NCI-H2227 treated with DMSO at 0.1 percent for 48 hours (cell line): ENCODE data around the gene POLQ.
"Not testable (repeated sequence)": the region's sequence is repeated elsewhere in the genome, so short reads cannot be mapped to it uniquely, and the experiment has no call there.

Experiments
- DNase-seq: peaks from one replicate; lab custom pipeline; 2025; lab: John Stamatoyannopoulos, UW

Gene POLQ

DNA sequence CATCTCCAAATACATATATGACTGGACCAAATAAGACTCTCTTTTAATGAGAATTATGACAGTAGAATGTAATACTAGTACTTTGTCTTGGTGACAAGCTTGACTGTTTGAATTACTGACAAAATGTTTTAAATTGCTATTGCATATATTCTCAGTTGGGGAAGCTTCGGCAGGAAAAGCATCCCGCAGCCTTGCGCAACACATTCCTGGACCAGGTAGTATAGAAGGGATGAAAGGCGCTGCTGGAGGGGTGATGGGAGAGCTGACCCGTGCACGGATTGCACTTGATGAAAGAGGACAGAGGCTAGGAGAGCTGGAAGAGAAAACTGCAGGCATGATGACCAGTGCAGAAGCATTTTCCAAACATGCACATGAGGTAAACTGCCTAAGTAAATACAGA, 127.6 kb downstream of the POLQ start:
- no peak for DNase-seq

DNA sequence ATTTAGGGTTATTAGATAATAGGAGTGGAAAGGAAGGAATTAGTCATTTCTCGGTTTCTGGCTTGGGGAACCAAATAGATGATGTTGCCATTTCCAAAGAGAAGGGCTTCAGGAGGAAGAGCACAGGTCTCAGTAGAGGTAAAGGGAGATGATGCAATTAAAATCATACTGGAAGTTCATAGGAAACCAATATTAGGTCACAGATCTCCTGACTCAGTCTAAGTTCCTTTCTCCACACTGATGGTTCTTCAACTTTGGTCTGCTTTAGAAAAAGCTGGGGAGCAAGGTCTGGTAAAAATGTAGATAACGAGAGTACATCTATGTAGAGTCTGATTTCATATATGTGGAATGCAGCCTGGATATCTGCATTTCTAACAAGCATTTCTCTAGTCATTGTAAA, 130.9 kb downstream of the POLQ start:
- DNase-seq: no peak

DNA sequence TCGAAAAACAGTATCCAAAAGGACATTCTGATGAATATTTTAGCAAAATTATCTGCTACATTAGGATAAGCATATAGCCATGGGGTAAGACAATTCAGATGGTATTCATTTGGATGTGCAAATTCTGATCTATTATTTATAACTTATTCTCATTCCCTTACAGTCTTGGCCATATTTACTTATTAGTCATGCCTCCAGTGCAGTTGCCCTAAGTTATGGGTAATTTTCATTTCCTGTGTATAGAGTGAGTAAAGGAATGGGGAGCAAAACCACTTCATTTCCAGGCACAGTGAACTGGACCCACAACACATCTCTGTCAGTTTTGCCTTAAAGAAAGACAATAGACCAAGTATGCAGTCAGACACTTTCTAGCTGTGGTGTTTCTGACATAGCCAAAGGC, 134.3 kb downstream of the POLQ start:
- DNase-seq: no peak

DNA sequence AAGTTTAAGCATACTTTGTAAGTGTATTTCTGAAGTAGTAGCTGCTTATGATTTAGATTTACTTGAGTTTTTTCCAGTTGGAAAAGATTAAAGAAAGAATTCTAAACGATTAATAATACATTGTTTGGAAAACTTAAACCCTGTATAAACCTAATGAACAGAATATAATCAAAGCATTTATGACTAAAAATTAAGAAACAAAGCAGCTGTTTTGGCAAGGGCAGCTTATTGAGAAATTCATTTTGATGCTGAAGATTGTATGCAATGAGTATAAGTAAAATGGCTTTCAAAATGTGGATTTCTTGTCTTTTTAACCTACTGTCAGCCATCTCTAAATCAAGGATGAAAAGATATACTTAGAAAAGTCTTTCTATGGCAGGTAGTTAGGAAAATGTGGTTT, 140.2 kb downstream of the POLQ start:
- DNase-seq: no peak

DNA sequence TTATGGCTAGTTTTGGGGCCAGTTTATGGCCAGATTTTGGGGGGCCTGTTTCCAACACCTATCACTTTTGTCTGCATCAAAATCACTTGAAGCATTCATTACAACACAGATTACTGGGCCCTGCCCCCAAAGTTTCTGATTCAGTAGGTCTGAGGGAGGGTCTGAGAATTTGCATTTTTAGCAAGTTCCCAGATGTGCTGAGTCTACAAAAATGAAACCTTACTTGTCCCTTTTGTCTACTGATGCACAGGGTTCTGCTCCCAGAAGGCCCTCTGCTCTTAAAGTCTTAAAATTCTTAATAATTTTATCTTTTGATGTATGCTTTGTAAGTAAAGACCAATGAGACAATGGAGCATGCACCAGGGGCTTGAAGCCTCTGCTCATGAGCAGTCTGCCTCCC, 146.0 kb downstream of the POLQ start:
- no peak for DNase-seq

DNA sequence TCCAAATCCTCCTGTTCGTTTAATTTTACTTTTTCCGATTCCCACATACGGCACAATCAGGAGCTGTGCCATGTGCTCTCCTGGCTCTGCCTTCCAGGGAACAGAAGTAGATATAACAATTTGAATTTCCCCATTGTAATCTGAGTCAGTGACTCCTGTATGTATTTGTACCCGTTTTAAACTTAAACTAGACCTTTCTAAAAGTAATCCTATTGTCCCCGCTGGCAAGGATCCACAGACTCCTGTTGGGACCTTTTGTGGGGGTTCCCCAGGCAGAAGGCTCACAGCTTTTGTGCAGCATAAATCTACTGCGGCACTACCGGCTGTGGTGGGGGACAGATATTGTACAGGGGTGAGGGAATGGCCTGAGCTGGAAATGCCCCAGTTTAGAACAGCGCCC, 147.7 kb downstream of the POLQ start:
- DNase-seq: not testable (repeated sequence)

DNA sequence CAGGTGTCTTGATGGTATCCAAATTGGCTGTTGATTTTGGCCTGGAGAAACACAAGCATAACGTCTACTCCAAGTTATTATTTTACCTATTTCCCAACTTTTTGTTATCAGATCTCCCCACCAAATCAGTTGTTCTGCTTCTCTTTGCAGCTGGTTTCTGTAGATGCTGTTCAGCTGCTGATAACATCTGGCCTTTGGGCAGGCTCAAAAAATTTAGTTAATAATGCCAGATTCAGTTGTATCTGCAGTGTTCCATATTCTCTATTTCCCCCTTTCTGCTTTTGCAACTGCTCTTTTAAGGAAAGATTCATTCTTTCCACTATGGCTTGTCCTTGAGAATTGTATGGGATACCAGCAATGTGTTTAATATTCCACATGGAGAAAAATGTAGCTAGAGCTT, 149.8 kb downstream of the POLQ start:
- not testable (repeated sequence) for DNase-seq

DNA sequence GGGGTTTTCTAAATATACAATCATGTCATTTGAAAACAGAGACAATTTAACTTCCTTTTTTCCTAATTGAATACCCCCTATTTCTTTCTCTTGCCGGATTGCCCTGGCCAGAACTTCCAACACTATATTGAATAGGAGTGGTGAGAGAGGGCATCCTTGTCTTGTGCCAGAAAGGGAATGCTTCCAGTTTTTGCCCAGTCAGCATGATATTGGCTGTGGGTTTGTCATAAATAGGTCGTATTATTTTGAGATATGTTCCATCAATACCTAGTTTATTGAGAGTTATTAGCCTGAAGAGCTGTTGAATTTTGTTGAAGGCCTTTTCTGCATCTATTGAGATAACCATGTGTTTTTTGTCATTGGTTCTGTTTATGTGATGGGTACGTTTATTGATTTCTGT, 157.5 kb downstream of the POLQ start:
- not testable (repeated sequence) for DNase-seq
